CD4-positive, alpha-beta T cell treated with Interleukin-6 at 100 ng/mL for 8 hours (primary cell): ENCODE results near the gene IGSF21.

Source experiments
- DNase-seq: peaks from one replicate; pipeline ENCODE4 v3.0.0-alpha.2; 2020; ENCODE audit warnings: mixed read lengths, low spot score

Gene IGSF21

GRCh38 chr1:18263547-18264120 is 156.0 kb downstream of the IGSF21 start:
- DNase-seq, result no peak

- no peak for DNase-seq
Observed at GRCh38 chr1:18264450-18265039, 156.9 kb downstream of the IGSF21 start.

DNA sequence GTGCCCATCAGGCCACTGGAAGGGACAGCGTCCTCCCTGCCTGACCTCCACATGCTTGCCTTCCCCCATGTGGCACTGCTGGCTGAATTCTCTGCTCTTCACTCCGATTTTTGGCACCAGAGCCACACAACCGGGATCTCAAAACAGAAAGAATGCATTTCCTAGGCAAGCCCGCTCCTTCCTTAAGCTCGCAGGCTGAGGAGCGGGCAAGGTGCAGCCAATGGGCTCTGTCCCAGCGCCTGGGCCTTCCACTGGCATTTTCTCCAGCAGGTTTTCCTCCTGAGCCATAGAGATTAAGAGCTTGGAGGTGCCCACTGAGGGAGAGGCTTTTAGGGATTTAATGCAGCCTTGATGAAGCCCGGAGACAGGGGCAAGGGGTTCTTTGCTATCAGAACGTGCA is 158.0 kb downstream of the IGSF21 start:
- no peak for DNase-seq

DNA sequence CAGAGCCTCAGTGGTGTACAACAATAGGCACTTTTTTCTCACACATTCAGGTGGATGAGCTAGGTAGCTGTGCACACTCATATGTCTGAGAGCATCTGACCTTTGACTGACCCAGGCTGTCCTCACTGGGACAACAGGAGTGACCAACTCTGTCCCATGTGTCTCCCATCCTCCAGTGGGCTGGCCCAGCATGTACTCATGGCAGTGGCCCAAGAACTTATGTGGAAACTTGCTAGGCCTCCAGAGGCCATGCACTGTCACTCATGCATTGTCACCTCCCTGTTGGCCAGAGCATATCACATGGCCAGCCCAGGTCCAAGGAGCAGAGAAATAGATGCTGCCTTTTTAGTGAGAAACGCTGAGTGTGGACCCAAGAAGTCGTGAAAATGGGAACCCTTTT is 158.8 kb downstream of the IGSF21 start:
- no peak for DNase-seq

GRCh38 chr1:18271336-18271735 is 163.7 kb downstream of the IGSF21 start:
- DNase-seq, result no peak

GRCh38 chr1:18278946-18279345 is 171.3 kb downstream of the IGSF21 start:
- no peak for DNase-seq

DNA sequence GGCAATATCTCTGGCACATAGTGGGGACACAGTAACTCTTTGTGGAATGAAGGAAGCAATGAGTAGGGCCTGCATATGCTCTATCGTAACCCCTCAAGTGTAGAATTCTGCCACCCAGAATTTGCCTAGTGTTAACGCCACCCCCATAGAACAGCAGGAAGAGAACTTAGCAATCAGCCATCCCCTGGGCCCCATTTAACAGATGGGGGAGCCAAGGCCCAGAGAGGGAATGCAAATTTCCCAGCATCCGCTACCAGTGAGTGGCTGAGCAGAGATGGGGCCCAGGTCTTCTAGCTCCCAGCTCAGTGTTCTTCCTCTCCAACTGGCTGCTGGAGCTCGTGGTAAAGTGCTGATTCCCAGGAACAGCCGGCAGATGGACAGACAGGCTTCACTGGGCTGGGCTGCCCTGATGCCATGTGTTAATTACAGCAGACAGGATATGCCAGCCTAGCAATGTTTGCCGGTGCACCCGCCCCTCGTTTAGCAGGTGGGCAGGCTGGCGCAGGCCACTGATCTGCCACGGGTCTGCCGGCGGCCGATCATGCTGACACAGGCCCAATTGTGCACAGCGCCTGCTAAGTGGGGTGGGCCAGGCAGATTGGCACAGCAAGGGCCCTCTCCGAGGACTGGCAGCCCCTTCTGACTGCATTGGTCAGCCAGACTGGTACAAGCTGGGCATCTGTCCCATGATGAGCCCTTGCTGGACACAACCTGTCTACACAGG is 171.9 kb downstream of the IGSF21 start:
- DNase-seq, result no peak

DNA sequence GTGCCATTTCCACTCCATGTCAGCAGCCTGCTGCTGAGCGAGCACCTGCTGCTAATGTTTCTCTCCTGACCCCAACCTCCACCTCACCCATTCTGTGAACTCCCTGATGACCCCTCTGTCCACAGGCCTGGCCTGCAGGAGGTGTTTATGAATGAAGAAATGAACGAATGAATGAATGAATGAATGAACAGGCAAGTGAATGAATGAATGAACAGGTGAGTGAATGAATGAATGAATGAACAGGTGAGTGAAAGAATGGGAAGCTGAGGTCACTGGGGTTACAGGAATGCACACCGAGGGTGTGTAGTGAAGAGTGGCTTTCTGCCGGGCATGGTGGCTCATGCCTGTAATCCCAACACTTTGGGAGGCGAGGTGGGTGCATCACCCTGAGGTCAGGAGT is 173.4 kb downstream of the IGSF21 start:
- no peak for DNase-seq

DNA sequence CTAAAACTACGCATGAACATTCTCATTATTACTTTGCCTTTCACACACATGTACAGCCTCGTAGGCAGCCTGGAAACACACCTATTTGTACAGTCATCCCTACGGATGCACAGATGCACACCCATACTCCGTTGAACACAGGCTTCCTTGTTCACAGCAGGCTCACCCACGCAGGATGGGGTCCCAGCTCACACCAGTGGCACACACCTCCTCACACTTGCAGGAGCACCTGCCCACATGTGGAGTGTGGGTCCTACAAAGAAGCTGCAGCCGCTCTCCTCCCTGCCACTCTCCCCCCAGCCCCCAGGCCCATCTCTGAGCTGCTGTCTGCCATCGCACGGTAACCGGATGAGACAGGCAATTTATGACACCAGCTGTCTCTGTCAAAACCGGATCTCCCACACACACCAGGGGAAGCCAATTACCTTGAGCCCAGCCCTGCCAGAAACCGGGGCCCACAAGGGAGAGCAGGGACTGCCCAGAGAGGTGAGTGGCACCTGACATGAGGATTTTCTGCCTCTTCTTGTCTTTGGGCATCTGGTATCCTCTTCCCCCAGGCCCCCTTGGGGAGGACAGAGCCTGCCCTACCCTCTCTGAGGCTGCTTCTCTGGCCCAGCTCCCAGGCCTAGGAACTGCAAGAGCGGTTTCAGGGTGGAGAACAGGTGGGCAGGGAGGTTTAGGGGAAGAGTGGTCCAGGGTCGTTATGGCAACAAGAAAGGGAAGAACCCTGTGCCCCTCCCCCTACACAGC is 175.4 kb downstream of the IGSF21 start:
- DNase-seq, result no peak

GRCh38 chr1:18283601-18284385 is 176.2 kb downstream of the IGSF21 start:
- DNase-seq, result no peak

DNA sequence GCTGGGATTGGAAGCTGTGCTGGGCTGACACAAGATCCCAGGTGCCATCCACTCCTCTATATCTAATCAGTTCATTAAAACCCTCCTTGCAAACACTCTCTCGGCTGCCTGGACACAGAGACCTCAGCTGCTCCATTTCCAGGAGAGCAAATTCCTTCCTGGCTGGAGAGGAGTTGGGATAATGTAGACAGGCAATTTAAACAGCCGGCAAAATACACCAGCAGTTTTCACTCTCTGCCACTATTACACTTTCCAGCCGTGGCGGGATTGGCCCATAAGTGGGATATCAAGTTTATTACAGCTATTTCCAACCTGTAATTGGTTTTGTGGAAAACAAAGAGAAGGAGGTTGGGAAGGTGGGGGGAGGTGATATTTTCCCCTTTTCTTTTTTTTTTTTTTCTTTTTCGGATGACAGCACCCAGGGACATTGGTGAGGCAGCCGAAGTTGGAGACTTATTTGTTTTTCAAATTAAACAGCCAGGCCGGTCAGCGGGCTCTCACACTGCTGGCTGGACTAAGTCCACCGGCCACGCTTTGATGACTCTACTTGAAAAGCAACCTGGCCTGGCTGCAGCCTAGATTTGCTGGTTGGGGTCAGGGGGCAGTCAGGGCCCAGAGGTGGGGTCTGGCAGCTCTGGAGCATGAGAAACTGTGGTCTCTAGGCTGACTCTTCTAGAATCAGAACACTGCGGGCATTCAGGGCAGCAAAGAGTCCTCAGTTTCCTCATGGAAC is 177.4 kb downstream of the IGSF21 start:
- no peak for DNase-seq

GRCh38 chr1:18285538-18285924 is 177.9 kb downstream of the IGSF21 start:
- DNase-seq, result no peak

DNA sequence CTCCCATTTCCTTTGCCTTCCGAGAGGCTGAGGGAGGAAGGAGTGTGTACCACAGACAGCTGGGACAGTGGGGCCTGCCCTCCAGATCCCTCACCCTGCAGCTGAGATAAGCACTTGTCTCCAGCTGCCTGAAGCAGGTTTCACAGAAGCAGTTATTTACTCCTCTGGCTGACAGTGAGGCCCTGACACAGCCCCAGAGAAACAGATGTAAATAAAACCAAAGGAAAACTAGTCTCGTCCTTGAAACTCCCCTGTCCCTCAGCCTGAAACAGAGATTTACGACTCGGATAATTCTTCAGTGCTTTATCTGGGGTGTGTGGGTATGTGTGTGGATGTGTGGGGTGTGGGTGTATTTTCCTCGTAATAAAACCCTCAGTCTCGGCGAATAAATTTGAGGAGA is 181.1 kb downstream of the IGSF21 start:
- no peak for DNase-seq

DNA sequence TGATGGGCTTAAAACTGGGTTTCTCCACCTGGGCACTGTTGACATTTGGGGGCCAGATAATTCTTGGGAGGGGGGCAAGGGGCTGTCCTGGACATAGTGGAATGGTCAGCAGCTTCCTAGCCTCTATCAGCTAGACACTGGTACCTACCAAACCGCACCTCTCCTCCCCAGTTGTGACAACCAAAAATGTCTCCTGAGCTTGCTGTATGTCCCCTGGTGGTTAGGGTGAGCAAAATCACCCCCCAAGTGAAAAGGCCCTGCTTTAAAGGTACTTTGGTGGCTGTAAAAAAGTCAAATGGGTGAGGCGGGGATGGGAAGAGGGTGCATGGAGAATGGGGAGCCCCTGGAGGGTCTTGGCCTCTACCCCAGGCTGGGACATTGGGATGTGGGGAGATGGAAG is 182.0 kb downstream of the IGSF21 start:
- DNase-seq, result no peak

- no peak for DNase-seq
Observed at GRCh38 chr1:18290740-18291412, 183.3 kb downstream of the IGSF21 start.

GRCh38 chr1:18292531-18292930 is 184.9 kb downstream of the IGSF21 start:
- DNase-seq, result no peak

GRCh38 chr1:18293291-18293690 is 185.7 kb downstream of the IGSF21 start:
- DNase-seq, result no peak

DNA sequence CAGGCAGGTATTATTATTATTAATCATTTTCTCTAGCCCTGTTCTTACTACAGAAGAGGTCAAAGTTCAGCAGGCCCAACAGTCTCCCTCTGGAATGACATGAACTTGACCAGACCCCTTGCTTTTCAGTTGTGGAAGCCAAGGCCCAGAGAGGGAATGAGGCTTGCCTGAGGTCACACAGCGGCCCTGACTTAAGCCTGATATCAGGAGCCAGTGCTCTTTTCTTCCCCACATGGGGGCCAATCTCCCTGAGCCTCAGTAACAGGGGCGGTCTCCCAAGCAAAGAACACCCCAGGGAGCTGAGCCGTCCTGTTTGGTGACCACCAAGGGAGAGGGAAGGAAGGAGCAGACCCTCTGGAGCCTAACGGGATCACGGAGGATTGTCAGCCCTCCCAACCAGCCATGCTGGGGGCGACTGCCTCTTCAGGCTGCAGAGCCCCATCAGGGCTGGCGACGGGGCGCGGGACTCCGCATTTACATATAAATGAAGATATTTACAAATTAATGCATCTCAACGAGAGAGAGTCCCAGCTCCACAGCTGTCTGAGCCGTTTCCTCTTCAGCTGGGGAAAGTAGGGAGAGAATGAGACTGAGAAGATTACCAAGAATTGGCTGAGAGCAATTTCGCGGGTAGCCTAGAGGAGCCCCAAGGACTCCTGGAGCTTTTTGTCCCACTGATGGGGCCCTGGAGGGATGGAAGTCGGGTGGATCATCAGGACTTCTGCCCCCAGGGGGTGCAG is 187.0 kb downstream of the IGSF21 start:
- DNase-seq, result no peak

DNA sequence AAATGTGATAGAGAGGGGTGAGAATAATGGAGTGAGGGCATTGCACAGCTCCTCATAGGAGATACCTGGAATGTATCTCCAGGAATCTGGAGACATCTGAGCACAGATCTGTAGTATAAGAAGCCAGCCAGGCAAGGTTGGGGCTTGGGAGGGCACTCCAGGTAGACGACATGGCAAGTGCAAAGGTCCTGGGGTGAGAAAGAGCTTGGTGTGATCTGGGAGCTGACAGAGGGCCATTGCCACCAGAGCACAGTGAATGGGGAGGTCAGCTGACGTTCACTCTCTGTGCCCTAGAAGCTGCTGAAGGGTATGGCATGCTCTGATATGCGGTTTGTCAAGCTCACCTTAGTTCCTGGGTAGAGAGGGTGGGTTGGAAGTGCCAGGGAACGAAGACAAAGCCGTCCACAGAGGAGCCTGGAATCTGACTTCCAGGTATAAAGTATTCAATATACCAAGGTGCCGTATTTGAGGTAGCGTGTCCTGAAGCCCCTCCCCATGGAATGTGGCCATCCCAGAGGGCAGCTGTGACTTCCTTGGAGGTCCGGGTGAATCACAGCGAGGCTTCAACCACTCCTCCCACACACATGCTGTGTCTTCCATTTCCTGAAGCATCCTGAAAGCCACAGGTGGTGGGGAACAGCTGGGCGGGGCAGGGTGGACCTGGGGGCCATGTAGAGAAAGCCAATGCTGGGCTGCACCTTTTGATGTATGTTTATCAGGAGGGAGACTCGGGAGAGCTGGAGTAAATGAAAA is 190.5 kb downstream of the IGSF21 start:
- DNase-seq, result no peak
